HL-60 (cell line): ENCODE results near the gene LTV1.
"Not testable (repeated sequence)": the region's sequence is repeated elsewhere in the genome, so short reads cannot be mapped to it uniquely, and the experiment has no call there.

Source experiments
- DNase-seq, 2 experiments: peaks; one replicate each; pipeline ENCODE4 v3.0.0-alpha.2; 2010 to 2020; ENCODE audit warnings: low read depth in 1 of 2, low spot score in 1 of 2
- H3K27ac ChIP-seq: fragments of 250-450 bp; sonication (Bioruptor Pico); replicated peaks from 2 replicates; pipeline ENCODE4 v1.5.1; 2020; ENCODE audit warnings: mild to moderate bottlenecking, moderate library complexity
- H3K27me3 ChIP-seq: fragments of 250-450 bp; sonication (Bioruptor Pico); 2 replicates; pipeline ENCODE4 v1.5.1; 2021; ENCODE audit warnings: mild to moderate bottlenecking, moderate library complexity; ENCODE audit not compliant: insufficient read depth, poor library complexity, severe bottlenecking
- H3K4me3 ChIP-seq: replicated peaks from 2 replicates; pipeline ENCODE4 v1.5.1; 2011; ENCODE audit warnings: mild to moderate bottlenecking, control low read depth, low read length; ENCODE audit not compliant: insufficient read depth
- GABPA ChIP-seq: IDR thresholded peaks from 2 replicates; pipeline ENCODE4 v1.6.1; 2012; ENCODE audit warnings: low read depth
- POLR2AphosphoS5 ChIP-seq: IDR thresholded peaks from 2 replicates; pipeline ENCODE4 v1.6.1; 2012; ENCODE audit warnings: low read depth
- SPI1 ChIP-seq: IDR thresholded peaks from 2 replicates; pipeline ENCODE4 v1.6.1; 2012; ENCODE audit warnings: low read depth, mild to moderate bottlenecking, borderline replicate concordance
- TF ChIP-seq, protein P1 (sequence below): IDR thresholded peaks from 2 replicates; pipeline ENCODE4 v1.6.1; 2012; ENCODE audit warnings: low read depth; ENCODE audit not compliant: insufficient replicate concordance
- TF ChIP-seq, protein P2 (sequence below): IDR thresholded peaks from one replicate; pipeline ENCODE4 v1.5.1; 2011; ENCODE audit warnings: low read length, control low read depth, inconsistent platforms; ENCODE audit not compliant: insufficient read depth

The LTV1 gene

DNA sequence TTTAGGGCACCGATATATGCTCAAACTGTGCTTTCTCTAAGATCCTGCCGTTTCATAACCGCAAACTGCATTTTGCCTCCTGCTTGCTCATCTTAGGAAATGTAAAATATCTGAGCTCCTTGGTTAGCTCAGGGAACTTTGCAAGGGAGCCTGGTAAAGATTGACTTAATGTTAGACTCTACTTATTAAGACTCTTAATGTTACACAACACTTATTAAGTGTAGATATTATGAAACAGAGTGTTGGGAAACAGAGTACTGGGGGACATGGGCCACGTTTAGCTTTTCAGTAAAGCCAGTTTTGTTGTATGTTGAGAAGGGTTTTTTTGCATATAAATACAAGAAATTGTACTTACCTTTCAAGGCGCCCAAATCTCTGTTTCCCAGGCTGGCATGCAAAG lies 1.9 kb downstream of the LTV1 start:
- H3K4me3 ChIP-seq: peak overlapping the region; percentile 84
- no peaks in the 10 kb centered on the region for H3K27me3 ChIP-seq
- TF ChIP-seq, protein P1, sequence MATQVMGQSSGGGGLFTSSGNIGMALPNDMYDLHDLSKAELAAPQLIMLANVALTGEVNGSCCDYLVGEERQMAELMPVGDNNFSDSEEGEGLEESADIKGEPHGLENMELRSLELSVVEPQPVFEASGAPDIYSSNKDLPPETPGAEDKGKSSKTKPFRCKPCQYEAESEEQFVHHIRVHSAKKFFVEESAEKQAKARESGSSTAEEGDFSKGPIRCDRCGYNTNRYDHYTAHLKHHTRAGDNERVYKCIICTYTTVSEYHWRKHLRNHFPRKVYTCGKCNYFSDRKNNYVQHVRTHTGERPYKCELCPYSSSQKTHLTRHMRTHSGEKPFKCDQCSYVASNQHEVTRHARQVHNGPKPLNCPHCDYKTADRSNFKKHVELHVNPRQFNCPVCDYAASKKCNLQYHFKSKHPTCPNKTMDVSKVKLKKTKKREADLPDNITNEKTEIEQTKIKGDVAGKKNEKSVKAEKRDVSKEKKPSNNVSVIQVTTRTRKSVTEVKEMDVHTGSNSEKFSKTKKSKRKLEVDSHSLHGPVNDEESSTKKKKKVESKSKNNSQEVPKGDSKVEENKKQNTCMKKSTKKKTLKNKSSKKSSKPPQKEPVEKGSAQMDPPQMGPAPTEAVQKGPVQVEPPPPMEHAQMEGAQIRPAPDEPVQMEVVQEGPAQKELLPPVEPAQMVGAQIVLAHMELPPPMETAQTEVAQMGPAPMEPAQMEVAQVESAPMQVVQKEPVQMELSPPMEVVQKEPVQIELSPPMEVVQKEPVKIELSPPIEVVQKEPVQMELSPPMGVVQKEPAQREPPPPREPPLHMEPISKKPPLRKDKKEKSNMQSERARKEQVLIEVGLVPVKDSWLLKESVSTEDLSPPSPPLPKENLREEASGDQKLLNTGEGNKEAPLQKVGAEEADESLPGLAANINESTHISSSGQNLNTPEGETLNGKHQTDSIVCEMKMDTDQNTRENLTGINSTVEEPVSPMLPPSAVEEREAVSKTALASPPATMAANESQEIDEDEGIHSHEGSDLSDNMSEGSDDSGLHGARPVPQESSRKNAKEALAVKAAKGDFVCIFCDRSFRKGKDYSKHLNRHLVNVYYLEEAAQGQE: no peak
- TF ChIP-seq POLR2AphosphoS5 (no peak), GABPA (no peak), SPI1 (no peak)
- TF ChIP-seq, protein P2, sequence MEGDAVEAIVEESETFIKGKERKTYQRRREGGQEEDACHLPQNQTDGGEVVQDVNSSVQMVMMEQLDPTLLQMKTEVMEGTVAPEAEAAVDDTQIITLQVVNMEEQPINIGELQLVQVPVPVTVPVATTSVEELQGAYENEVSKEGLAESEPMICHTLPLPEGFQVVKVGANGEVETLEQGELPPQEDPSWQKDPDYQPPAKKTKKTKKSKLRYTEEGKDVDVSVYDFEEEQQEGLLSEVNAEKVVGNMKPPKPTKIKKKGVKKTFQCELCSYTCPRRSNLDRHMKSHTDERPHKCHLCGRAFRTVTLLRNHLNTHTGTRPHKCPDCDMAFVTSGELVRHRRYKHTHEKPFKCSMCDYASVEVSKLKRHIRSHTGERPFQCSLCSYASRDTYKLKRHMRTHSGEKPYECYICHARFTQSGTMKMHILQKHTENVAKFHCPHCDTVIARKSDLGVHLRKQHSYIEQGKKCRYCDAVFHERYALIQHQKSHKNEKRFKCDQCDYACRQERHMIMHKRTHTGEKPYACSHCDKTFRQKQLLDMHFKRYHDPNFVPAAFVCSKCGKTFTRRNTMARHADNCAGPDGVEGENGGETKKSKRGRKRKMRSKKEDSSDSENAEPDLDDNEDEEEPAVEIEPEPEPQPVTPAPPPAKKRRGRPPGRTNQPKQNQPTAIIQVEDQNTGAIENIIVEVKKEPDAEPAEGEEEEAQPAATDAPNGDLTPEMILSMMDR: no peak
- peak; percentile 21 to 69 for DNase-seq
- peak overlapping the region; percentile 96 for H3K27ac ChIP-seq

DNA sequence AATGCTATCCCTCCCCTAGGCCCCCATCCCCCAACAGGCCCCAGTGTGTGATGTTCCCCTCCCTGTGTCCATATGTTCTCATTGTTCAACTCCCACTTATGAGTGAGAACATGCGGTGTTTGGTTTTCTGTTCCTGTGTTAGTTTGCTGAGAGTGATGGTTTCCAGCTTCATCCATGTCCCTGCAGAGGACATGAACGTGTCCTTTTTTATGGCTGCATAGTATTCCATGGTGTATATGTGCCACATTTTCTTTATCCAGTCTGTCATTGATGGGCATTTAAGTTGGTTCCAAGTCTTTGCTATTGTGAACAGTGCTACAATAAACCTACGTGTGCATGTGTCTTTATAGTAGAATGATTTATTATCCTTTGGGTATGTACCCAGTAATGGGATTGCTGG lies 8.6 kb downstream of the LTV1 start:
- not testable (repeated sequence) for DNase-seq, H3K4me3 ChIP-seq, H3K27me3 ChIP-seq, H3K27ac ChIP-seq

DNA sequence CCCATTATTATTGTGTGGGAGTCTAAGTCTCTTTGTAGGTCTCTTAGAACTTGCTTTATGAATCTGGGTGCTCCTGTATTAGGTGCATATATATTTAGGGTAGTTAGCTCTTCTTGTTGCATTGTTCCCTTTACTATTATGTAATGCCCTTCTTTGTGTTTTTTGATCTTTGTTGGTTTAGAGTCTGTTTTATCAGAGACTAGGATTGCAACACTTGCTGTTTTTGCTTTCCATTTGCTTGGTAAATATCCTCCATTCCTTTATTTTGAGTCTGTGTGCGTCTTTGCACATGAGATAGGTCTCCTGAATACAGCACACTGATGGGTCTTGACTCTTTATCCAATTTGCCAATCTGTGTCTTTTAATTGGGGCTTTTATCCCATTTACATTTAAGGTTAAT lies 11.9 kb downstream of the LTV1 start:
- not testable (repeated sequence) for H3K27ac ChIP-seq, DNase-seq, H3K27me3 ChIP-seq, H3K4me3 ChIP-seq

DNA sequence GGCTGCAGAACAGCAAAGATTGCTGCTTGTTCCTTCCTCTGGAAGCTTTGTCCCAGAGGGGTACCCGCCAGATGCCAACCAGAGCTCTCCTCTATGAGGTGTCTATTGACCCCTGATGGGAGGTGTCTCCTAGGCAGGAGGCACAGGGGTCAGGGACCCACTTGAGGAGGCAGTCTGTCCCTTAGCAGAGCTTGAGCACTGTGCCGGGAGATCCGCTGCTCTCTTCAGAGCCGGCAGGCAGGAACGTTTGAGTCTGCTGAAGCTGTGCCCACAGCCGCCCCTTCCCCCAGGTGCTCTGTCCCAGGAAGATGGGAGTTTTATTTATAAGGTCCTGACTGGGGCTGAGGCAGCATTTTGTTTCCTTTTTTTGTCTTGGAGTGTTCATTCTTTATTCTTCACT lies 13.6 kb downstream of the LTV1 start:
- DNase-seq, H3K27ac ChIP-seq, H3K4me3 ChIP-seq: not testable (repeated sequence)

DNA sequence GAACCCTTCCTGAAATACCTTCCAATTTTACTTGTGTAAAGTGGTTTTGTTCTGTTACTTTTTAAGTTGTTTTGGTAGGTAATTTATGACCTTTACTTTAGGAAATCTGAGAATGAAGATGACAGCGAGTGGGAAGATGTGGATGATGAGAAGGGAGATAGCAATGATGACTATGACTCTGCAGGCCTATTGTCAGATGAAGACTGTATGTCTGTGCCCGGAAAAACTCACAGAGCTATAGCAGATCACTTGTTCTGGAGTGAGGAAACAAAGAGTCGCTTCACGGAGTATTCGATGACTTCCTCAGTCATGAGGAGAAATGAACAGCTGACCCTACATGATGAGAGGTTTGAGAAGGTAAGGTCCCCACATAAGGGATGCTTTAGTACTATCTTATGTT lies 14.5 kb downstream of the LTV1 start:
- Histone ChIP-seq H3K27me3 (no peaks in the 10 kb centered on the region), H3K4me3 (no peak overlapping the region), H3K27ac (no peak overlapping the region)
- TF ChIP-seq POLR2AphosphoS5: no peak
- DNase-seq: no peak

More for the DNA sequence above, 13.6 kb downstream of the LTV1 start:
- not testable (repeated sequence) for H3K27me3 ChIP-seq

DNA sequence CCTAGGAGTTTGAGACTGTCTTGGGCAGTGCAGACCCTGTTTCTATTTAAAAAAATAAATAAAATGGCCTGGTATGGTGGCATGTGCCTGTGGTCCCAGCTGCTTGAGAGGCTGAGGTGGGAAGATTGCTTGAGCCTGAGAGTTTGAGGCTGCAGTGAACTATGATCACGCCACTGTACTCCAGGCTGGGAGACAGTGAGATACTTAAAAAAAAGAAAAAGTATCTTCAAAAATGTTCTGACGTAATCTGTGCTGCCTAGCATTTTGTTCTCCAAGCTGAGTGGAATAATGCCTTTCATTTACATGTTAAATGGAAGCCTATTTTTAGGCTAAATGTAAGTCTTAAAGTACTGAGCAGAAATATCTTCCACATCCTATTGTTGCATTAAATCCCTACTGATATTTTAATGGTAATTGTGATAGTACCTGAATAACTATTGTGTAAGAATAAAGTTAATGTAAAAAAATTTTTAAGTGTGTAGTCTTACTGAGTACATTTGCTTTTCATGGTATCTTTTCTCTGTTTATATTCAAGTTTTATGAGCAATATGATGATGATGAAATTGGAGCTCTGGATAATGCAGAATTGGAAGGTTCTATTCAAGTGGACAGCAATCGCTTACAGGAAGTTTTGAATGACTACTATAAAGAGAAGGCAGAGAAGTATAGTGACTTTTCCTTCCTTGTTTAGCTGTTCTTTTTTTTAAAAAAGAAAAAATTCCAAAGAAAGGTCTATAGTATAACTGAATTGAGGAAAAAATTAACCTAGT lies 16.9 kb downstream of the LTV1 start:
- TF ChIP-seq, protein P1: no peak
- TF ChIP-seq, protein P2: no peak
- TF ChIP-seq SPI1 (no peak), GABPA (no peak), POLR2AphosphoS5 (no peak)
- Histone ChIP-seq H3K27ac (no peak overlapping the region), H3K27me3 (no peaks in the 10 kb centered on the region), H3K4me3 (no peak overlapping the region)
- no peak for DNase-seq
